ENCODE results near the gene ARHGAP23. TPM values are rescaled to one million over a fixed set of nuclear protein-coding genes. Genes with fewer than 3 reads are reported as not detected.

The ARHGAP23 gene
- total and polyA plus RNA-seq, 7 donors, result 0.69 to 42.1 (median 11.2) TPM

DNA sequence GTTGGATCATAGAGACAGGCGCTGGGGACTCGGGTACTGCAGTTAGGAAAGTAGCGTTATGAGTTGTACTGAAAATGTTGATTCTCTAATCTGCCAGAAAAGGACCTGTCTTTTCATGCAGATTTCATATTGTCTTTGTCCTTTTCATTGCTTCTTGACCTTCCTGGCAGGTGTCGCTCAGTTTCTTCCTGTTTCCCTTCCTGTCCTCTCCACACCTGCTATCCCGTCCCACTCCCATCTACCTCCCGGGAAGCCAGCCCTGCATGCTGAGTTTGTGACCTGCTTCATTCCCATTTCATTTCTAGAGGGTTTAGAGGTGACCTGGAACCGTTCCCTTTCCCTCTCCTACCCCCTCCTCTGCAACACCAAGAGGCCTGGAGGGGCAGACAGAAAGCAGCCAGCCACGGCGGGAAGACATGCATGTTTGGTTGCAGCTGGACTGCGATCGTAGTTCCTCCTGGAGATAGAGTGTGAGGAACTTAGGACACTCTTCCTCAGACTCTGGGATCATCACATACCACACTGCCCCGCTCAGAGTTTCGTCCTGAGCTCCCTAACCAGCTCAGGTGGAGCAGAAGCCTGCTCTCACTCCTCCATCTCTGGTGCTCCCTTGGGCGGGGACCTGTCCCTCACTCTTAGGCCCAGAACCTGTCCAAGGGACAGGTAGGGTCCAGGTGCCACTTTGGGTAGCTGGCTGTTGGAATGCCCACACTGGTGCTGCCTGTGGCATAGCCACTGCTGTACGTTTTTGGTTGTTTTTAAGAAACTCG lies 23.9 kb upstream of the ARHGAP23 start:
- H3K36me3 ChIP-seq, result peaks cover 16 to 31% (median 21%) of the 10 kb centered on the region in 4 donors
- peaks cover 0 to 26% (median 9%) of the 10 kb centered on the region in 4 donors for H3K4me1 ChIP-seq
- H3K4me3 ChIP-seq, result no peak overlapping the region
- WGBS, 2 donors, result 82 to 86% methylated on average over 16 of the region's 16 CpGs
- TF ChIP-seq POLR2AphosphoS5 (IDR thresholded peaks at IDR 0.05), result no peak
- TF ChIP-seq, protein P1, sequence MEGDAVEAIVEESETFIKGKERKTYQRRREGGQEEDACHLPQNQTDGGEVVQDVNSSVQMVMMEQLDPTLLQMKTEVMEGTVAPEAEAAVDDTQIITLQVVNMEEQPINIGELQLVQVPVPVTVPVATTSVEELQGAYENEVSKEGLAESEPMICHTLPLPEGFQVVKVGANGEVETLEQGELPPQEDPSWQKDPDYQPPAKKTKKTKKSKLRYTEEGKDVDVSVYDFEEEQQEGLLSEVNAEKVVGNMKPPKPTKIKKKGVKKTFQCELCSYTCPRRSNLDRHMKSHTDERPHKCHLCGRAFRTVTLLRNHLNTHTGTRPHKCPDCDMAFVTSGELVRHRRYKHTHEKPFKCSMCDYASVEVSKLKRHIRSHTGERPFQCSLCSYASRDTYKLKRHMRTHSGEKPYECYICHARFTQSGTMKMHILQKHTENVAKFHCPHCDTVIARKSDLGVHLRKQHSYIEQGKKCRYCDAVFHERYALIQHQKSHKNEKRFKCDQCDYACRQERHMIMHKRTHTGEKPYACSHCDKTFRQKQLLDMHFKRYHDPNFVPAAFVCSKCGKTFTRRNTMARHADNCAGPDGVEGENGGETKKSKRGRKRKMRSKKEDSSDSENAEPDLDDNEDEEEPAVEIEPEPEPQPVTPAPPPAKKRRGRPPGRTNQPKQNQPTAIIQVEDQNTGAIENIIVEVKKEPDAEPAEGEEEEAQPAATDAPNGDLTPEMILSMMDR (IDR thresholded peaks at IDR 0.05), result no peak
- no peak for TF ChIP-seq POLR2A (IDR thresholded peaks at IDR 0.05)
- TF ChIP-seq EP300 (IDR thresholded peaks at IDR 0.05), result no peak
- H3K27me3 ChIP-seq, result no peaks in the 10 kb centered on the region
- no peak for DNase-seq
- intact Hi-C loops (cut with DNase I), result no loop called here
- no peaks in the 10 kb centered on the region for H3K9me3 ChIP-seq
- no peak overlapping the region for H3K27ac ChIP-seq

DNA sequence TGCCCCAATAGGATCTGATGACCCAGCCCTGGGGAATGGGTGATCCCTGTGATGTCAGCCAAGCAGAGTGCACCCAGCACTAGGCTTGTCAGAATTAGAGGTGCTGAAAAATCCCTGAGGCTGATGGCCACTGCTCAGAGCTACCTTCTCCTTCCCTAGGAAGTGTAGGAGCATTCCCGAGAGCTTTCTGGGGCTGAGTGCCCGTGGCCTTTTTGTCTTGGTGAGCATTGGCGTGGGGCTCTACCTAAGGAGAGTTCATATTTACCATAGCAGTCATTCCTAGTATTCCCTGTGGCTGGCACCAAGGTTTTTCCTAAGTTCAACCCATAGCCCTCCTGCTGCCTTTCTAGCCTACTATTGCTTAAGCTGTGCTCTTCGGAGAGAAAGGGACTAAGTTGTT lies 22.6 kb upstream of the ARHGAP23 start:
- no peak overlapping the region for H3K27ac ChIP-seq
- no peaks in the 10 kb centered on the region for H3K9me3 ChIP-seq
- H3K27me3 ChIP-seq, result no peaks in the 10 kb centered on the region
- H3K36me3 ChIP-seq, result peaks cover 3 to 18% (median 9%) of the 10 kb centered on the region in 4 donors
- WGBS, 2 donors, result 86 to 91% methylated on average over 4 of the region's 4 CpGs
- H3K4me3 ChIP-seq, result no peak overlapping the region
- DNase-seq, result no peak
- TF ChIP-seq POLR2AphosphoS5 (IDR thresholded peaks at IDR 0.05) (no peak), POLR2A (IDR thresholded peaks at IDR 0.05) (no peak), EP300 (IDR thresholded peaks at IDR 0.05) (no peak)
- TF ChIP-seq, protein P1 (IDR thresholded peaks at IDR 0.05), result no peak
- intact Hi-C loops (cut with DNase I), result no loop called here
- peaks cover 0 to 26% (median 9%) of the 10 kb centered on the region in 4 donors for H3K4me1 ChIP-seq

DNA sequence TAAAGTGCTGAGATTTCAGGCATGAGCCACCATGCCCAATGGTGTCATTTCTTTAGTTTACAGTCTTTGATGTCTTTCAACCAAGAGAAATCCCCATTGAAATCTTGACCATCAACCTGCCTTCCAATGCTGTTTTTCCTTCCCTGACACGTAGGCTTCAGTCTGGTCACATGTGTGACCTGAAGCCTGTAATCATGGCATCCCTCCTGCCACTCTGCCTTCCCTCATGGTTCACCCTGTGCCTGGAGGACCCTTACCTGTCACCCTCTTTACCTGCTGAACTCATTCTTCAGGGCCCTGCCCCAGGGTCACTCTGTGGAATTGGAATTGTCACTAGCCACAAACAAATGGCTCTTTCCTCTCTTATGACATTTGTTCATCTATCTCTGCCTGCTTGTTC lies 18.1 kb upstream of the ARHGAP23 start:
- H3K27me3 ChIP-seq, result no peaks in the 10 kb centered on the region
- no peak overlapping the region for H3K27ac ChIP-seq
- H3K36me3 ChIP-seq, result no peaks in the 10 kb centered on the region
- H3K4me3 ChIP-seq, result no peak overlapping the region
- no peaks in the 10 kb centered on the region for H3K9me3 ChIP-seq
- peak; percentile 4 for DNase-seq
- TF ChIP-seq EP300 (IDR thresholded peaks at IDR 0.05) (no peak), POLR2A (IDR thresholded peaks at IDR 0.05) (no peak)
- WGBS, 2 donors, result 61 to 81% methylated on average over 1 of the region's 1 CpG
- intact Hi-C loops (cut with DNase I), result no loop called here
- peaks cover 0 to 12% (median 8%) of the 10 kb centered on the region in 4 donors for H3K4me1 ChIP-seq

DNA sequence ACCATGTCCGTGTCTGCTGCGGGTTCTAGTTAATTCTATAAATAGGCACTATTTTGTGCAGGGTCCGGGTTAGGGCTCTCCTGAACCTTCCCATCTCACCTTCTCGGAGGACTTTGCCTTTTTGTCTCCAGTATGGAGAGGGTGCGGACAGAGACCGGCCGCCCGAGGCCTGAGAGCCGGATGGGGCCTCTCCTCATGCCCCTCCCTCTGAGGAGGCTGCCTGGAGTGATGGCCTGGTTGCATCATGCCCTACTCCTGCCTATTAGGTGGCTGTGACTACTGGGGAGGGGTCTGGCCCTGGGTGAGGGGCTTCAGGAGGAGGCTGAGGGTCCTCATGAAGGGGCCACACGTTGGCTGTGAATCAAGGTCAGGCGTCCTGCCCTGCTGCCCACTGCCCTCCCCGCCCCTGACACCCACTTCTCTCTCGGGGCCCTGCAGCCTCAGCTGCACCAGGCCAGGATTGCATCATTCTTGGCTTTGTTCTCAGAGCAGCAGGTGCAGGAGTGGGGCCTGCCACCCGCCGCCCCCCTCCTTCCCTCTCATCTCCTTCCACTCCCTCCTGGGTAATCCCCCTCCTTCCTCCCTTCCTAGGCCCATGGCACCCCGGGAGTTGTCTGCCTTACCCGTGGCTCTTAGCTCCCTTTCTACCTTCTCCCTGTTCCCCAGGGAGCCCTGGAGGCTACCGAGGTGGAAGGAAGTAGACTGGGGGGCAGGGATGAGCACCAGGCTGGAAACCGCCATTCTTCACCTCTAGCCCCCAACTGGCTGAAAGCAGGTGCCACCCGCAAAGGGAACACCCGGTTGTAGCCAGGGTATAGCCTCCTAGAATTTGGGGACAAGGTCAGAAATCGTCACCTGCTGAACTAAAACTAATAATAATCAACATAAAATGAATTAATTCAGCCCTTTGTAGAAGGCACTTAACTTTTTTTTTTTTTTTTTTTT lies 12.7 kb upstream of the ARHGAP23 start:
- H3K27me3 ChIP-seq, result no peaks in the 10 kb centered on the region
- intact Hi-C loops (cut with DNase I), result no loop called here
- peak overlapping the region in 1 of 4 donors; percentile 45 for H3K27ac ChIP-seq
- H3K4me3 ChIP-seq, result peak overlapping the region in 1 of 4 donors; percentile 9
- WGBS, 2 donors, result 14 to 31% methylated on average over 22 of the region's 22 CpGs
- TF ChIP-seq POLR2AphosphoS5 (IDR thresholded peaks at IDR 0.05) (no peak), POLR2A (IDR thresholded peaks at IDR 0.05) (no peak), EP300 (IDR thresholded peaks at IDR 0.05) (no peak)
- TF ChIP-seq, protein P1 (IDR thresholded peaks at IDR 0.05), result no peak
- peaks cover 0 to 40% (median 32%) of the 10 kb centered on the region in 4 donors for H3K4me1 ChIP-seq
- H3K9me3 ChIP-seq, result no peaks in the 10 kb centered on the region
- no peak for DNase-seq
- H3K36me3 ChIP-seq, result no peaks in the 10 kb centered on the region

DNA sequence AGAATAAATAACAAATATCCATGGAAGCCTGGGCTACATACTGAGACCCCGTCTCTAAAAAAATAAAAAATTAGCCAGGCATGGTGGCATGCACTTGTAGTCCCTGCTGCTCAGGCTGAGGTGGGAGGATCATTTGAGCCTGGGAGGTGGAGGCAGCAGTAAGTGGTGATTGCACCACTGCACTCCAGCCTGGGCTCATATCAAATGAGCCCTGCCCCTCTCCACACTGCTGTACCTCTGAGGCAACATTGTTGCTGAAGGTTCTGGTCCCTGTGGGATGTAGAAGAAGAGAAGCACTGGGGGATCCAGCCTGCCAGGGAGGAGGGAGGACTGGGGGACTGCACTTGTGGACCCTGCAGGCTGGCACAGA lies 11.4 kb upstream of the ARHGAP23 start:
- H3K27me3 ChIP-seq, result no peaks in the 10 kb centered on the region
- no peak for DNase-seq
- no peak overlapping the region for H3K4me3 ChIP-seq
- WGBS, 2 donors, result 76 to 80% methylated on average over 1 of the region's 1 CpG
- TF ChIP-seq POLR2AphosphoS5 (IDR thresholded peaks at IDR 0.05) (no peak), EP300 (IDR thresholded peaks at IDR 0.05) (no peak)
- TF ChIP-seq, protein P1 (IDR thresholded peaks at IDR 0.05), result no peak
- H3K4me1 ChIP-seq, result peaks cover 0 to 53% (median 45%) of the 10 kb centered on the region in 4 donors
- intact Hi-C loops (cut with DNase I), result no loop called here
- H3K36me3 ChIP-seq, result no peaks in the 10 kb centered on the region
- H3K27ac ChIP-seq, result no peak overlapping the region
- no peaks in the 10 kb centered on the region for H3K9me3 ChIP-seq
